HG02759 (cell line): ENCODE results near the gene DDC.
A peak's percentile ranks its signal among the peaks of the same experiment; 100 is the strongest.

Source experiments
- ATAC-seq: cut with Tn5 transposase; IDR thresholded peaks from one replicate; pipeline ENCODE4 v1.9.1; 2021; ENCODE audit warnings: mild to moderate bottlenecking, moderate library complexity; ENCODE audit not compliant: unreplicated experiment

Gene DDC

GRCh38 chr7:50488379-50488778 is 76.8 kb downstream of the DDC start:
- ATAC-seq = no peak

- no peak for ATAC-seq
These were observed 78.7 kb downstream of the DDC start for GRCh38 chr7:50486512-50486911.

- ATAC-seq = no peak
These were observed 83.3 kb downstream of the DDC start for GRCh38 chr7:50481867-50482266.

GRCh38 chr7:50480797-50481196 is 84.4 kb downstream of the DDC start:
- ATAC-seq = no peak

GRCh38 chr7:50479743-50480517 is 85.3 kb downstream of the DDC start:
- no peak for ATAC-seq

- ATAC-seq = no peak
These were observed 87.6 kb downstream of the DDC start for GRCh38 chr7:50477640-50478039.

DNA sequence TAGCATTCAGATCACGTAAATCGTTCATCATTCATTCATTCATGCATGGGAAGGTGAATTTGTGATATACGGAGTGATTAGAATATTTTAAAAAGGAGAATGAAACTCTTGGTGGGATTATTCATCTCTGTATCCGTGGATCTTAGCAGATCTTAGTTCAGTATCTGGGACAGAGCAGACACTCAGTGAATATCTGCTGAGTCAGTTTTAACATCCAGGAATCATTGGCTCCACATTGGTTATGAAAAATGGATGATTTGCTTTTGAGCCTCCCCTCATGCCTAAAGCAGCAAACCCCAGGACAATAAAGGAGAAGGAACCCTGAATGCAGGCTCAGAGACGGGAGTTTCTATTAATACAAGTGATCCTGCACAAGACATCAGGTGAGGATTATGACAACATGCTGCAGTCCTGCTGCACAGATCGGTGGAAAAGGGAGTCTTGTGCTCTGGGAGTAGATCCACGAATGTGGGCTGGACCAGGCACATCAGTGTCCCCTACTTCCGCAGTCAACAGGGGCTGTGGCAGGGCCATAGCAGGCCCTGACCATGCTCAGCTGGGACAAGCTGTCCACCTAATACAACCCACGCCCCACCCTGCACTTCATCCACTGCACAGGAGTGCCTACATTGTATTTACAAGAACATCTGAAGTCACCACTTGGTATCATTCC is 88.1 kb downstream of the DDC start:
- no peak for ATAC-seq

- peak; percentile 54 for ATAC-seq
These were observed 89.9 kb downstream of the DDC start for GRCh38 chr7:50475340-50475739.

- no peak for ATAC-seq
These were observed 90.6 kb downstream of the DDC start for GRCh38 chr7:50474382-50475160.

DNA sequence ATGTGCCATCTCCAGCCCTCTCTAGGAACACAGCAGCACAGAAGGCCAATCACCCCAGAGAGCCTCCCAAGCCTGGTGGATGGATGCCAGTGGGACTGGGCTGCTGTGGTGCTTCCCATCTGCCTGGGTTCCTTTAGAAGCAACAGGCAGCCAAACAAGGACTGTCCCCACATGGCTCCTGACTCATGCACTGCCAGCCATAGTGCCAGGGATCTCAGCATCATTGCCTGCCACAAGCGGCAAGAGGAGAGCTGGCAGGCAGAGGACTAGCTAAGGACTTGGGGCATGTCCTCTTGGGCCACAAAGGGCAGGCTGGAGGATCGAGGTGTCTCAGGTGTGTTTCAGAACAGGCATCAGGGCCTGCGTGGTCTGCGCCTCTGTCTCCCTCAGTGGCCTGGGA is 91.7 kb downstream of the DDC start:
- ATAC-seq = no peak

GRCh38 chr7:50472427-50472826 is 92.8 kb downstream of the DDC start:
- no peak for ATAC-seq

DNA sequence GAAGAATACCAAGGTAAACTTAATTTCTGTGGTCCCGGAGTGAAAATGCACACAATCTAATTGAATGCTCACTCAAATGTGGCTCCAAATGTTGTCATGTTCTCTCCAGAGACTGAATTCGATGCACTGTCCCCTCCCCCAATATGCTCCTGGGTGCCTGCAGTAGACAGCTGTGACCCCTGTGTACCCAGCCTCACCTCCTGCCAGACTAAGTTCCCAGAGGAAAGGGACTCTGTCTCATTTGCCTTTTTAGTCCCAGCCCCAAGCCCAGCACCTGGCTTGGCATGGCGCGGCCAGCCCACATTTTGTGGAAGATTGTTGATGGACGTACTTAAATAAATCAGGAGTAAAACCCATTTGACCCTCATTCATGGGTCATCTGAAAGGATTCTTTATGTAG is 93.2 kb downstream of the DDC start:
- no peak for ATAC-seq

- ATAC-seq = no peak
These were observed 94.7 kb downstream of the DDC start for GRCh38 chr7:50470250-50471163.

DNA sequence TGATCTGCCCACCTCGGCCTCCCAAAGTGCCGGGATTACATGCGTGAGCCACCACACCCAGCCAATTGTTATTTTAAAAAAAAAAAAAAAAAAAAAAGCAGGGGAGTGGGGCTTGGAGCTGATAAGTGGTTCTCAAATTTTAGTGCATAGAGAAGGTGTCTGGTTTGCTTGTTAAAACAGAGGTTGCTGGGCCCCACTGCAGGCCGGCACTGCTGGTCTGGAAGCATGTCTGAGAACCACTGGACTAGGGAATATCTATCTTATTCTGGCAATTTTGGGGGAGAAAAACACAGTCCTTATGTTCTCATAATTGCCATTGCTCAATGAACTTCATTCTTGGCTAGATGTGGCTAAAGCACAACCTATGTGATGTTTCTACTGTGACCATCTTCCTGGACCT is 96.0 kb downstream of the DDC start:
- ATAC-seq = no peak

- ATAC-seq = peak; percentile 93
These were observed 97.2 kb downstream of the DDC start for GRCh38 chr7:50467817-50468610.

DNA sequence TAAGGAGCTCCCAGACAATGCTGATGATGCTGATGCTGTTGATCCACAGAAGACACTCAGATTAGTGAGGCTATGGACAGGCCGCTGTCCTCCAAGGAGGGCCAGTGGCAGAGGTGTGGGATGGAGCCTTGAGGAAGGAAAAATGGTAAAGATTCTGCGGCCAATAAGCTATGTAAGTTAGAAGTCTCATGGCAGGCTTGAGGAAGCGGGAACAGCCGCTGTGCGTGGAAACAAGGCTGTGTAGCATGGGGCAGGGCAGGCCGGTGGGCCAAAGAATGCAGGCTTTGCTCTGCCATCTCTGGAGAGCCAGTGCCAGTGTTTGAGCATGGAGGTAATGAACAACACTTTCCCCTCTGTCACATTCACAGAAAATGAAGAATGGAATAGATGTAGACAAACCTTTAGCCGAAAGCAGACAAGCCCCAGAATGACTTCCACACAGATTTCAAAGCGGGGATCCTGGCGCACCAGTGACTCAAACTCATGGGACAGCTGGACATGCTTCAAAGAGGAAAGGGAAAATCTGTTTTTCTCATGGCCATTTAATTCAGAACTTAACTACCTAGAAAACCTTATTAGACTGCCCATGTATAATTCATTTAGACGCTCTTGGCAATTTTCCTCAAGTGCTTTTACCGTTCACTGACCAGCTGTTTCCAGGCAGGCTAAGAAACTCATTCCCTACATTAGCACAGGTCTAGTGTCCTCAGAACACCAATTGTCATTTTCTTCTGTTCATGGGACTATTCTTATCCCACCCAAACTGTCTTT is 98.2 kb downstream of the DDC start:
- ATAC-seq = no peak

DNA sequence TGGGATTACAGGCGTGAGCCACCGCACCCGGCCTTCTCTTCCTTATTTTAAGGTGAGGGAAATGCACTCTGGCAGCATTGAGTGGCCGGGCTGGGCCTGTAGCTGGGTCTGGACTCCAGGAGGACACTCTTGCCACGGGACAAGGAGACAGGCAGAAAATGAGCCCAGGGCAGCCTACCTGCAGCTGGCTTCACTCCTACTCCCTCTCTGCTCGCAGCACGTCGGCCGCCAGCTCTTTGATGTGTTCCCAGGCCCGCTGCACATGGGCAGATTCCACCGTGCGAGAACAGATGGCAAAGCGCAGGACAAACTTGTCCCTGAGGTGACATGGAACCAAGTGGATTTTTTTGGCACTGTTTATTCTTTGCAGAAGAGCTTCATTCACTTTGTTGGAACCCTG is 102.2 kb downstream of the DDC start:
- no peak for ATAC-seq

- no peak for ATAC-seq
These were observed 102.8 kb downstream of the DDC start for GRCh38 chr7:50462361-50462760.

GRCh38 chr7:50461695-50462094 is 103.5 kb downstream of the DDC start:
- ATAC-seq = no peak
